Fibroblast of lung (primary cell): ENCODE measurements around the gene NUDT22.

Experiments used
- CTCF ChIP-seq, 2 donors: IDR thresholded peaks in 1 of 2; conservative IDR thresholded peaks in 1 of 2; 1 replicate in 1 of 2; 2 replicates in 1 of 2; pipeline ENCODE4 v1.5.1; 2011 to 2012; ENCODE audit warnings: low read length in 2 of 2, control low read depth in 1 of 2, inconsistent platforms in 1 of 2, low read depth in 1 of 2, mild to moderate bottlenecking in 1 of 2
- EZH2 ChIP-seq: IDR thresholded peaks from 2 replicates; pipeline ENCODE4 v1.5.1; 2012; ENCODE audit warnings: low read length, control low read depth, mild to moderate bottlenecking; ENCODE audit errors: missing control alignments

GRCh38 chr11:64207256-64208085 lies 18.6 kb upstream of the NUDT22 start:
- no peak for TF ChIP-seq CTCF (conservative IDR thresholded peaks at IDR 0.05 in 1 of 2, IDR thresholded peaks at IDR 0.05 in 1 of 2; ENCODE audit: low read depth in 1 of 2, low read length in 2 of 2)
- no peak for TF ChIP-seq EZH2
